GM21786 (cell line): ENCODE results near the gene ARFRP1.
"Not testable (repeated sequence)": the region's sequence is repeated elsewhere in the genome, so short reads cannot be mapped to it uniquely, and the experiment has no call there.

ENCODE experiments used
- ATAC-seq: cut with Tn5 transposase; IDR thresholded peaks from one replicate; pipeline ENCODE4 v1.9.1; 2021; ENCODE audit not compliant: unreplicated experiment

Gene ARFRP1

GRCh38 chr20:63733579-63734081, 25.9 kb upstream of the ARFRP1 start:
- ATAC-seq = no peak

- ATAC-seq = no peak
These were observed 25.3 kb upstream of the ARFRP1 start for GRCh38 chr20:63733117-63733516.

- no peak for ATAC-seq
These were observed 24.6 kb upstream of the ARFRP1 start for GRCh38 chr20:63732118-63733095.

- no peak for ATAC-seq
These were observed 23.6 kb upstream of the ARFRP1 start for GRCh38 chr20:63731410-63731809.

- ATAC-seq = not testable (repeated sequence)
These were observed 22.5 kb upstream of the ARFRP1 start for GRCh38 chr20:63730189-63730733.

- ATAC-seq = not testable (repeated sequence)
These were observed 15.3 kb upstream of the ARFRP1 start for GRCh38 chr20:63722967-63723622.

- no peak for ATAC-seq
These were observed 11.2 kb upstream of the ARFRP1 start for GRCh38 chr20:63718996-63719395.

GRCh38 chr20:63714858-63715257, 7.1 kb upstream of the ARFRP1 start:
- no peak for ATAC-seq

- no peak for ATAC-seq
These were observed 4.4 kb upstream of the ARFRP1 start for GRCh38 chr20:63712191-63712590.

- no peak for ATAC-seq
These were observed 3.4 kb upstream of the ARFRP1 start for GRCh38 chr20:63711085-63711645.

GRCh38 chr20:63709149-63709527, 1.4 kb upstream of the ARFRP1 start:
- ATAC-seq = no peak

GRCh38 chr20:63708301-63709148, 749 bp upstream of the ARFRP1 start:
- ATAC-seq = peak; percentile 24

- ATAC-seq = peak; percentile 8
These were observed 771 bp downstream of the ARFRP1 start for GRCh38 chr20:63706852-63707557.

- ATAC-seq = no peak
These were observed 1.6 kb downstream of the ARFRP1 start for GRCh38 chr20:63706027-63706695.

GRCh38 chr20:63705232-63706026, 2.3 kb downstream of the ARFRP1 start:
- ATAC-seq = no peak

- ATAC-seq = no peak
These were observed 3.0 kb downstream of the ARFRP1 start for GRCh38 chr20:63704749-63705117.

- no peak for ATAC-seq
These were observed 3.6 kb downstream of the ARFRP1 start for GRCh38 chr20:63703976-63704748.

GRCh38 chr20:63703471-63703975, 4.3 kb downstream of the ARFRP1 start:
- no peak for ATAC-seq
